ENCODE results near the gene INHBA.

- TF ChIP-seq EGR1 (IDR thresholded peaks at IDR 0.05) (no peak), EP300 (IDR thresholded peaks at IDR 0.05; ENCODE audit: borderline replicate concordance) (no peak), RAD21 (IDR thresholded peaks at IDR 0.05; ENCODE audit: low read depth) (no peak)
Observed at GRCh38 chr7:41725013-41725412, 22.1 kb upstream of the INHBA start.
